H1 (cell line): ENCODE measurements around the gene TBX3. TPM values are rescaled to one million over a fixed set of nuclear protein-coding genes. Genes with fewer than 3 reads are reported as not detected.

Source experiments
- BACH1 ChIP-seq: IDR thresholded peaks from 2 replicates; pipeline ENCODE4 v1.6.1; 2012; ENCODE audit warnings: low read length, improper control_type of control experiment
- CBX5 ChIP-seq: fragments of 300-800, 300-1000 bp; sonication (generic); IDR thresholded peaks from 2 replicates; pipeline ENCODE4 v1.7.1; 2016; ENCODE audit warnings: antibody characterized with exemption, low read length, low read depth
- JUN ChIP-seq: IDR thresholded peaks from 2 replicates; pipeline ENCODE4 v1.6.1; 2011; ENCODE audit warnings: low read depth, mild to moderate bottlenecking, improper control_type of control experiment, low read length
- KDM4A ChIP-seq: IDR thresholded peaks from one replicate; pipeline ENCODE4 v1.7.1; 2012; ENCODE audit warnings: low read depth, mild to moderate bottlenecking, moderate library complexity, low read length, inconsistent platforms; ENCODE audit not compliant: severe bottlenecking
- KDM5A ChIP-seq: fragments of 200-600 bp; IDR thresholded peaks from 2 replicates; pipeline ENCODE4 v1.7.1; 2012; ENCODE audit warnings: mild to moderate bottlenecking, low read length, inconsistent platforms, mixed read lengths
- POLR2A ChIP-seq, 2 experiments: IDR thresholded peaks; 1 replicate in 1 of 2; 2 replicates in 1 of 2; pipeline ENCODE4 v1.6.1; 2011; ENCODE audit warnings: low read depth in 2 of 2, low read length in 2 of 2, mild to moderate bottlenecking in 2 of 2; ENCODE audit errors: control extremely low read depth in 1 of 2
- POU5F1 ChIP-seq: IDR thresholded peaks from 2 replicates; pipeline ENCODE4 v1.6.1; 2011; ENCODE audit warnings: low read depth, mild to moderate bottlenecking, low read length, moderate library complexity
- SP1 ChIP-seq: IDR thresholded peaks from 2 replicates; pipeline ENCODE4 v1.6.1; 2011; ENCODE audit warnings: low read depth, low read length
- SP2 ChIP-seq: IDR thresholded peaks from 2 replicates; pipeline ENCODE4 v1.6.1; 2012; ENCODE audit warnings: mild to moderate bottlenecking, low read length, inconsistent platforms
- YY1 ChIP-seq: IDR thresholded peaks from 2 replicates; pipeline ENCODE4 v1.6.1; 2011; ENCODE audit warnings: low read depth, mild to moderate bottlenecking, low read length
- polyA plus RNA-seq, 7 experiments: library from polyadenylated mRNA; depleted of rRNA in 3 of 7; stranded (reverse) in 5 of 7; unstranded in 2 of 7; fragments of >200 nt in 5 of 7; fragments of 200-250 nt in 2 of 7; gene quantifications; 1 replicate in 5 of 7; 2 replicates in 1 of 7; 4 replicates in 1 of 7; pipeline versions ENCODE4 v1.2.1 to v1.2.3, GENCODE V29; 2011 to 2013; ENCODE audit warnings: missing spikeins in 2 of 7, mixed read lengths in 2 of 7
- total RNA-seq: library from RNA; stranded (reverse); fragmentation: NEBNext Ultra II Directional; extraction: Animal tissue kit (Norgen Biotek cat#: 25700); gene quantifications from 2 replicates; pipeline ENCODE4 v1.2.1, GENCODE V29; 2021
- TF ChIP-seq, protein P1 (sequence below): fragments of 300-600 bp; sonication (generic); IDR thresholded peaks from 2 replicates; pipeline ENCODE4 v1.7.1; 2012; ENCODE audit warnings: low read length, moderate library complexity, mild to moderate bottlenecking, inconsistent platforms; ENCODE audit not compliant: insufficient replicate concordance
- TF ChIP-seq, protein P2 (sequence below): IDR thresholded peaks from 2 replicates; pipeline ENCODE4 v1.6.1; 2011; ENCODE audit warnings: low read depth, mild to moderate bottlenecking, low read length; ENCODE audit not compliant: insufficient read depth

Gene TBX3
- total and polyA plus RNA-seq, 2 of the 8 experiments (the other 6 are each of a cell fraction or from before 2014, with no cell fraction given): 0.09 to 1.0 TPM

DNA sequence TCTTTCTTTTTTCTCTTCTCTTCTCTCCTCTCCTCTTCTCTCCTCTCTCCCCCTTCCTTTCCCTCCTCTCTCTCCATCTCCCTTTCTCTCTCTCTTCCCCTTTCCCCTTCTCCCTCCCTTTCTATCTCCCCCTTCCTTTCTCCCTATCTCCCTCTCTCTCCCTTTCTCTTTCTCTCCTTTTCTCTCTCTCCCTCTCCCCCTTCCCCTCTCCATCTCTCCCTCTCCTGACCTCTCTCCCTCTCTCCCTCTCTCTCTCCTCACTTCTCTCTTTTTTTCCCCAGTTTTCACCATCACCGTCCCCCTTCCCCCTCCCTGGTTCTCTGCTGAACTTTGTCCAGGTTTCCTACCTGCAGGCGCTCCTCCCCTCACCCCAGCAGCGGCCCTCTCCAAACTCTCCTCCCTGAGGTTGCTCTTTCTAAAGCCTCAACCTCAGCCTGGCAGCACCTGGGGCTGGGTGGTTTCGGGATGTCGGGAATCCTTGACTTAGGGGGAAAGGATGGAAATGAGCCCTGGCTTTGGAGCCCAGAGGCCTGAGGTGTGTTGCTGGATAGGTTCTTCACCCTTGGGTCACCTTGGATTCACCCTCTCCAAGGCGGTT is 14.7 kb upstream of the TBX3 start (continued):
- no peak for TF ChIP-seq SP2
- TF ChIP-seq JUN: no peak
- TF ChIP-seq SP1: peak; percentile 63
- no peak for TF ChIP-seq POU5F1
- no peak for TF ChIP-seq CBX5
- no peak for TF ChIP-seq POLR2A (IDR thresholded peaks at IDR 0.05; ENCODE audit: control extremely low read depth in 1 of 2, low read depth in 2 of 2, low read length in 2 of 2)
- TF ChIP-seq, protein P1, sequence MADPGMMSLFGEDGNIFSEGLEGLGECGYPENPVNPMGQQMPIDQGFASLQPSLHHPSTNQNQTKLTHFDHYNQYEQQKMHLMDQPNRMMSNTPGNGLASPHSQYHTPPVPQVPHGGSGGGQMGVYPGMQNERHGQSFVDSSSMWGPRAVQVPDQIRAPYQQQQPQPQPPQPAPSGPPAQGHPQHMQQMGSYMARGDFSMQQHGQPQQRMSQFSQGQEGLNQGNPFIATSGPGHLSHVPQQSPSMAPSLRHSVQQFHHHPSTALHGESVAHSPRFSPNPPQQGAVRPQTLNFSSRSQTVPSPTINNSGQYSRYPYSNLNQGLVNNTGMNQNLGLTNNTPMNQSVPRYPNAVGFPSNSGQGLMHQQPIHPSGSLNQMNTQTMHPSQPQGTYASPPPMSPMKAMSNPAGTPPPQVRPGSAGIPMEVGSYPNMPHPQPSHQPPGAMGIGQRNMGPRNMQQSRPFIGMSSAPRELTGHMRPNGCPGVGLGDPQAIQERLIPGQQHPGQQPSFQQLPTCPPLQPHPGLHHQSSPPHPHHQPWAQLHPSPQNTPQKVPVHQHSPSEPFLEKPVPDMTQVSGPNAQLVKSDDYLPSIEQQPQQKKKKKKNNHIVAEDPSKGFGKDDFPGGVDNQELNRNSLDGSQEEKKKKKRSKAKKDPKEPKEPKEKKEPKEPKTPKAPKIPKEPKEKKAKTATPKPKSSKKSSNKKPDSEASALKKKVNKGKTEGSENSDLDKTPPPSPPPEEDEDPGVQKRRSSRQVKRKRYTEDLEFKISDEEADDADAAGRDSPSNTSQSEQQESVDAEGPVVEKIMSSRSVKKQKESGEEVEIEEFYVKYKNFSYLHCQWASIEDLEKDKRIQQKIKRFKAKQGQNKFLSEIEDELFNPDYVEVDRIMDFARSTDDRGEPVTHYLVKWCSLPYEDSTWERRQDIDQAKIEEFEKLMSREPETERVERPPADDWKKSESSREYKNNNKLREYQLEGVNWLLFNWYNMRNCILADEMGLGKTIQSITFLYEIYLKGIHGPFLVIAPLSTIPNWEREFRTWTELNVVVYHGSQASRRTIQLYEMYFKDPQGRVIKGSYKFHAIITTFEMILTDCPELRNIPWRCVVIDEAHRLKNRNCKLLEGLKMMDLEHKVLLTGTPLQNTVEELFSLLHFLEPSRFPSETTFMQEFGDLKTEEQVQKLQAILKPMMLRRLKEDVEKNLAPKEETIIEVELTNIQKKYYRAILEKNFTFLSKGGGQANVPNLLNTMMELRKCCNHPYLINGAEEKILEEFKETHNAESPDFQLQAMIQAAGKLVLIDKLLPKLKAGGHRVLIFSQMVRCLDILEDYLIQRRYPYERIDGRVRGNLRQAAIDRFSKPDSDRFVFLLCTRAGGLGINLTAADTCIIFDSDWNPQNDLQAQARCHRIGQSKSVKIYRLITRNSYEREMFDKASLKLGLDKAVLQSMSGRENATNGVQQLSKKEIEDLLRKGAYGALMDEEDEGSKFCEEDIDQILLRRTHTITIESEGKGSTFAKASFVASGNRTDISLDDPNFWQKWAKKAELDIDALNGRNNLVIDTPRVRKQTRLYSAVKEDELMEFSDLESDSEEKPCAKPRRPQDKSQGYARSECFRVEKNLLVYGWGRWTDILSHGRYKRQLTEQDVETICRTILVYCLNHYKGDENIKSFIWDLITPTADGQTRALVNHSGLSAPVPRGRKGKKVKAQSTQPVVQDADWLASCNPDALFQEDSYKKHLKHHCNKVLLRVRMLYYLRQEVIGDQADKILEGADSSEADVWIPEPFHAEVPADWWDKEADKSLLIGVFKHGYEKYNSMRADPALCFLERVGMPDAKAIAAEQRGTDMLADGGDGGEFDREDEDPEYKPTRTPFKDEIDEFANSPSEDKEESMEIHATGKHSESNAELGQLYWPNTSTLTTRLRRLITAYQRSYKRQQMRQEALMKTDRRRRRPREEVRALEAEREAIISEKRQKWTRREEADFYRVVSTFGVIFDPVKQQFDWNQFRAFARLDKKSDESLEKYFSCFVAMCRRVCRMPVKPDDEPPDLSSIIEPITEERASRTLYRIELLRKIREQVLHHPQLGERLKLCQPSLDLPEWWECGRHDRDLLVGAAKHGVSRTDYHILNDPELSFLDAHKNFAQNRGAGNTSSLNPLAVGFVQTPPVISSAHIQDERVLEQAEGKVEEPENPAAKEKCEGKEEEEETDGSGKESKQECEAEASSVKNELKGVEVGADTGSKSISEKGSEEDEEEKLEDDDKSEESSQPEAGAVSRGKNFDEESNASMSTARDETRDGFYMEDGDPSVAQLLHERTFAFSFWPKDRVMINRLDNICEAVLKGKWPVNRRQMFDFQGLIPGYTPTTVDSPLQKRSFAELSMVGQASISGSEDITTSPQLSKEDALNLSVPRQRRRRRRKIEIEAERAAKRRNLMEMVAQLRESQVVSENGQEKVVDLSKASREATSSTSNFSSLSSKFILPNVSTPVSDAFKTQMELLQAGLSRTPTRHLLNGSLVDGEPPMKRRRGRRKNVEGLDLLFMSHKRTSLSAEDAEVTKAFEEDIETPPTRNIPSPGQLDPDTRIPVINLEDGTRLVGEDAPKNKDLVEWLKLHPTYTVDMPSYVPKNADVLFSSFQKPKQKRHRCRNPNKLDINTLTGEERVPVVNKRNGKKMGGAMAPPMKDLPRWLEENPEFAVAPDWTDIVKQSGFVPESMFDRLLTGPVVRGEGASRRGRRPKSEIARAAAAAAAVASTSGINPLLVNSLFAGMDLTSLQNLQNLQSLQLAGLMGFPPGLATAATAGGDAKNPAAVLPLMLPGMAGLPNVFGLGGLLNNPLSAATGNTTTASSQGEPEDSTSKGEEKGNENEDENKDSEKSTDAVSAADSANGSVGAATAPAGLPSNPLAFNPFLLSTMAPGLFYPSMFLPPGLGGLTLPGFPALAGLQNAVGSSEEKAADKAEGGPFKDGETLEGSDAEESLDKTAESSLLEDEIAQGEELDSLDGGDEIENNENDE: no peak
- no peak for TF ChIP-seq YY1
- no peak for TF ChIP-seq KDM5A
- TF ChIP-seq BACH1: no peak
- no peak for TF ChIP-seq KDM4A
- TF ChIP-seq, protein P2, sequence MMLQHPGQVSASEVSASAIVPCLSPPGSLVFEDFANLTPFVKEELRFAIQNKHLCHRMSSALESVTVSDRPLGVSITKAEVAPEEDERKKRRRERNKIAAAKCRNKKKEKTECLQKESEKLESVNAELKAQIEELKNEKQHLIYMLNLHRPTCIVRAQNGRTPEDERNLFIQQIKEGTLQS: no peak
